Keratinocyte (primary cell): ENCODE data around the gene GNL3L.

Source experiments
- EZH2 ChIP-seq: IDR thresholded peaks from one replicate; pipeline ENCODE4 v1.6.1; 2012; ENCODE audit warnings: inconsistent platforms, mild to moderate bottlenecking, low read length, moderate library complexity
- TF ChIP-seq, protein P1 (sequence below), 3 experiments: IDR thresholded peaks in 1 of 3; conservative IDR thresholded peaks in 1 of 3; optimal IDR thresholded peaks in 1 of 3; 2 replicates in 2 of 3; 3 replicates in 1 of 3; pipeline versions ENCODE3 to v1.5.1; 2011; ENCODE audit warnings: low read length in 3 of 3, mild to moderate bottlenecking in 3 of 3, moderate library complexity in 2 of 3, control low read depth in 1 of 3, inconsistent platforms in 1 of 3; ENCODE audit not compliant: insufficient read depth in 2 of 3; ENCODE audit errors: extremely low read depth in 1 of 3

DNA sequence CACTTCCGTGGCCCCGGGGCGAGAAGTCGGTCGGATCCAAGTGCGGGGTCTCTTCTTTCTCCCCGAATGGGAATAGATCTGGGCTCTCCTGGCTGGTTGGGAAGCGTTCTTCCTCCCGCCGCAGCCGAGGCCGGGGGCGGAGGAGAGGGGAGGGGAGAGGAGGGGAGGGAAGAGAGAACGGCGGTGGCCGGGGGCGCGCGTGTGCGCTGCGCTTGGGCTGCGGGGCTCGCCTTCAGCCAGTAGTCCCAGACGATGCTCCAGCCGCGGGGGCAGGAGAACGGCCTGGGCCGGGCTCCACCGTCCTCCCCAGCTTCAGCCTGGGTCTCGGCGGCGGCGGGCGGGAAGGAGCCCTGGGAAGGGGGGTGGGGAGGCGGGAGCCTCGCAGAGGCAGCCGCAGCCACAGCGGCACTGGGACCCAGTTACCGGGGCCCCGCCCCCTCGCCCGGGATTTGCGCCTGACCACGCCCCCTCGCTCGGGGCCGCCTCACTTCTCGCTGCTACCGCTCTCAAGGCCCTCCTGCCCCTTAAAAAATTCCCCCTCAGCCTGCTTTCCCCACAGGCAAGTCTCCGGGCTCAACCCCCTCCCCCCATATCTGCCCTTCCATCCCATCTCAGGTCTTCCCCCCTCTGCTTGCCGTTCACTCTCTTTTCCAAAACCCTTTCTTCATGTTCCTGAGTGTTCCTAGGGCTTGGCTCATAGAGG, 34.1 kb upstream of the GNL3L start, which contains the start of gene FGD1:
- TF ChIP-seq, protein P1, sequence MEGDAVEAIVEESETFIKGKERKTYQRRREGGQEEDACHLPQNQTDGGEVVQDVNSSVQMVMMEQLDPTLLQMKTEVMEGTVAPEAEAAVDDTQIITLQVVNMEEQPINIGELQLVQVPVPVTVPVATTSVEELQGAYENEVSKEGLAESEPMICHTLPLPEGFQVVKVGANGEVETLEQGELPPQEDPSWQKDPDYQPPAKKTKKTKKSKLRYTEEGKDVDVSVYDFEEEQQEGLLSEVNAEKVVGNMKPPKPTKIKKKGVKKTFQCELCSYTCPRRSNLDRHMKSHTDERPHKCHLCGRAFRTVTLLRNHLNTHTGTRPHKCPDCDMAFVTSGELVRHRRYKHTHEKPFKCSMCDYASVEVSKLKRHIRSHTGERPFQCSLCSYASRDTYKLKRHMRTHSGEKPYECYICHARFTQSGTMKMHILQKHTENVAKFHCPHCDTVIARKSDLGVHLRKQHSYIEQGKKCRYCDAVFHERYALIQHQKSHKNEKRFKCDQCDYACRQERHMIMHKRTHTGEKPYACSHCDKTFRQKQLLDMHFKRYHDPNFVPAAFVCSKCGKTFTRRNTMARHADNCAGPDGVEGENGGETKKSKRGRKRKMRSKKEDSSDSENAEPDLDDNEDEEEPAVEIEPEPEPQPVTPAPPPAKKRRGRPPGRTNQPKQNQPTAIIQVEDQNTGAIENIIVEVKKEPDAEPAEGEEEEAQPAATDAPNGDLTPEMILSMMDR (optimal IDR thresholded peaks at IDR 0.05 in 1 of 3, IDR thresholded peaks at IDR 0.05 in 1 of 3, conservative IDR thresholded peaks at IDR 0.05 in 1 of 3; ENCODE audit: extremely low read depth in 1 of 3, insufficient read depth in 2 of 3, low read length in 3 of 3): no peak
- no peak for TF ChIP-seq EZH2
